Forelimb muscle (tissue), 1 donor: Measurements from ENCODE around the gene MAP3K14. TPM values are rescaled to one million over a fixed set of nuclear protein-coding genes. Genes with fewer than 3 reads are reported as not detected.

Source experiments
- DNase-seq: peaks from one replicate; pipeline ENCODE4 v3.0.0-alpha.2; 2013; ENCODE audit warnings: low read depth
- polyA plus RNA-seq: library from polyadenylated mRNA; unstranded; fragments of 120-200 nt; gene quantifications from one replicate; pipeline ENCODE4 v1.2.1, GENCODE V29; 2013; ENCODE audit not compliant: insufficient read length

MAP3K14 gene
- polyA plus RNA-seq, 1 donor, result 8.4 TPM

- DNase-seq, result no peak
Observed at GRCh38 chr17:45300060-45300751, 16.6 kb downstream of the MAP3K14 start.

- no peak for DNase-seq
Observed at GRCh38 chr17:45299361-45299760, 17.5 kb downstream of the MAP3K14 start.

- DNase-seq, result no peak
Observed at GRCh38 chr17:45298546-45299285, 18.1 kb downstream of the MAP3K14 start.

- DNase-seq, result no peak
Observed at GRCh38 chr17:45296833-45297124, 20.0 kb downstream of the MAP3K14 start.

- DNase-seq, result no peak
Observed at GRCh38 chr17:45296003-45296832, 20.6 kb downstream of the MAP3K14 start.

GRCh38 chr17:45294506-45294905 lies 22.3 kb downstream of the MAP3K14 start:
- DNase-seq, result no peak

GRCh38 chr17:45293413-45294211 lies 23.2 kb downstream of the MAP3K14 start:
- DNase-seq, result no peak

GRCh38 chr17:45292696-45293412 lies 24.0 kb downstream of the MAP3K14 start:
- DNase-seq, result no peak

- DNase-seq, result no peak
Observed at GRCh38 chr17:45291171-45291805, 25.5 kb downstream of the MAP3K14 start.

- DNase-seq, result no peak
Observed at GRCh38 chr17:45290269-45290765, 26.5 kb downstream of the MAP3K14 start.

GRCh38 chr17:45289301-45290268 lies 27.2 kb downstream of the MAP3K14 start:
- no peak for DNase-seq

GRCh38 chr17:45288825-45289224 lies 28.0 kb downstream of the MAP3K14 start:
- DNase-seq, result no peak

- no peak for DNase-seq
Observed at GRCh38 chr17:45287526-45288500, 29.0 kb downstream of the MAP3K14 start.

- DNase-seq, result no peak
Observed at GRCh38 chr17:45286286-45286685, 30.5 kb downstream of the MAP3K14 start.

GRCh38 chr17:45284176-45285140 lies 32.4 kb downstream of the MAP3K14 start:
- no peak for DNase-seq

GRCh38 chr17:45283711-45284110 lies 33.1 kb downstream of the MAP3K14 start:
- no peak for DNase-seq
